ENCODE measurements around the gene CMTR1. TPM values are rescaled to one million over a fixed set of nuclear protein-coding genes. Genes with fewer than 3 reads are reported as not detected.

CMTR1 gene
- total RNA-seq, 2 experiments from 2014 or later = 53.3 to 55.2 TPM

DNA sequence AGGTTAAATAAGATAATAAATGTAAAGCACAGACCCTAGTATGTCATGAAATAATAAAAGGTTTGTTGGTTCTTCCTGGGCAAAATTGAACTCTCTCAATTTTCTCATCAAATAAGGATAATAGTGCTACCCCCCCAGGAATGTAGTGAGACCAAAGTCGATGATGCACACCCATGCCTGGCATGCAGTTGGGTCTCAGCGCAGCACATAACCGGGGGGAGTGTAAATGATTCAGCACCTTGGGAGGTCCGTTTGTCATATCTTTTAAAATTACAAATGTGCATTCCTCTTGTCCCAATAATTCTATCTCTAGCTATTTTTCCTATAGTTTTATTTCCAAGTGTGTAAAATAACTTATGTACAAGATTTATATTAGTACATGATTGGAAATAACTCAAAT lies 98.0 kb downstream of the CMTR1 start:
- Mint-ChIP-seq H3K27ac (no peak overlapping the region), H3K27me3 (no peaks in the 10 kb centered on the region), H3K4me1 (peaks cover 7% of the 10 kb centered on the region), H3K36me3 (no peaks in the 10 kb centered on the region), H3K4me3 (no peak overlapping the region), H3K9me3 (no peaks in the 10 kb centered on the region)
- no peak for DNase-seq

Other genes with a start within 250 kb of the CMTR1 start
- gene TBC1D22B, start 175.4 kb upstream of the CMTR1 start, total RNA-seq = 10 to 100 TPM; 13.0 to 13.9 TPM
- 1 to 10 TPM; 3.5 to 4.9 TPM for gene TMEM217, start 175.1 kb upstream of the CMTR1 start, total RNA-seq
- gene RNF8, start 79.2 kb upstream of the CMTR1 start, total RNA-seq = 10 to 100 TPM; 27.8 to 29.2 TPM
- gene CCDC167, start 66.7 kb downstream of the CMTR1 start, total RNA-seq = 10 to 100 TPM; 50.0 to 51.0 TPM